T-helper 1 cell treated with Interleukin-12 subunit alpha and Interleukin-12 subunit beta and Interleukin-4 antibody, amounts not matched to agents 30 μg/mL and 1 μg/mL, for 36 hours (primary cell): Measurements from ENCODE around the gene LTBR.

ENCODE experiments used
- H3K27ac Mint-ChIP-seq: one replicate; pipeline ENCODE4 v1.8.0; 2021; ENCODE audit warnings: mild to moderate bottlenecking, mixed read lengths
- H3K27me3 Mint-ChIP-seq: one replicate; pipeline ENCODE4 v1.8.0; 2021; ENCODE audit warnings: low read depth, mixed read lengths
- H3K36me3 Mint-ChIP-seq: one replicate; pipeline ENCODE4 v1.8.0; 2021; ENCODE audit warnings: low read depth, mixed read lengths
- H3K4me1 Mint-ChIP-seq: one replicate; pipeline ENCODE4 v1.8.0; 2021; ENCODE audit warnings: low read depth, mixed read lengths
- H3K4me3 Mint-ChIP-seq: one replicate; pipeline ENCODE4 v1.8.0; 2021; ENCODE audit warnings: mild to moderate bottlenecking, moderate library complexity, mixed read lengths
- H3K9me3 Mint-ChIP-seq: one replicate; pipeline ENCODE4 v1.8.0; 2021; ENCODE audit warnings: mixed read lengths

The LTBR gene

DNA sequence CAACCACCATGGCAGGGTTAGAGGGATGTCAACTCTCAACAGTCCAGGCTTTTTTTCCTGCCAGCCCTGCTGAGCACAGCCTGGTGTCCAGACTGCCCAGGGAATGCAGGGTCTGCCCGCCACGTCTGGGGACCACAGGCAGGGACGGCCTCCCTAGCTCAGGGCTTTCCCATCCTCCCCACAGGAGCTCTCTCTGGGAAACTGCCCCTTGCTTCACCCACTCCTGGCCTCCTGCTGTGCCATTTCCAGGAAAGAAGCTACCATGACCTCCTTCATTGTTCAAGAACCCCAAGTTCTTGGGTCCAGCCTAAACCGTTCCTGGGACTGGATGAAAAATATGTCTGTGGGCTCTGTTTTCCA, 13.4 kb upstream of the LTBR start:
- Mint-ChIP-seq H3K36me3 (no peaks in the 10 kb centered on the region), H3K4me1 (peaks cover 30% of the 10 kb centered on the region), H3K27me3 (no peaks in the 10 kb centered on the region), H3K4me3 (no peak overlapping the region), H3K27ac (no peak overlapping the region), H3K9me3 (no peaks in the 10 kb centered on the region)

DNA sequence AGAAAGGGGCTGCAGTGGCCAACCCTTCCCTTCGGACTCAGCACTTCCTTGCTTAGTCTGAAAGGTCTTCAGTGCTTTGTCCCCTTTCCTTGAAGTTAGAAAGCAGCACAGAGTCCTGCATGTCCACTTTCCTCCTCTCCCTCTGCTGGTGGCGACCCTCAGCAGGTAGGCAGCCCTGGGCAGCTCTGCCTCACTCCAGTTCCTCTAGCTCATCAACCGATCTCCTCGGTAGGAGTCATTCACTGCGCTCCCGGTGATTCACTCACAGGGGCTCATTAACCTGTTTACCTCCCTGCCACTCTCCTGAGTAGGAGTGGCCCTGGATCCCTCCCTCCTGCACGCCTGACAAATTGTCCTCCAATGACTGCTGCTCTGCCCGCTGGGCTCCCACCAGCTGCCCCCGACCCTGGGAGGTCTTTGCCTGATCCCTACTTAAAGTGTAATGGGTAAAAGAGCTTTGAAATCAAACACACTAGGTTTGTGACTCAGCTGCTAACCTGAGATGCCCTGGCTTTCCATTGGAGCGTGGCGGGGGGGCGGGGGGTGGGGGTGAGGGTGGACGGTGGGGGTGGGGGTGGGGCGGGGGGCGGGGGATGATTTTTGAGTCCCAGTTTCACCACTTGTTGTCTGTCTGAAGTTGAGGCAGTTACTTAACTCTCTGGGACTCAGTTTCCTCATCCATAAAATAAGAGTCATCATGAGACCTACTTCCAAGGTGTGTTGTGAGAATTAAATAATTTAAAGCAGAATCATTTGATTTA, 12.8 kb upstream of the LTBR start:
- Mint-ChIP-seq H3K4me1 (peaks cover 32% of the 10 kb centered on the region), H3K27me3 (no peaks in the 10 kb centered on the region), H3K36me3 (no peaks in the 10 kb centered on the region), H3K27ac (no peak overlapping the region), H3K9me3 (no peaks in the 10 kb centered on the region), H3K4me3 (no peak overlapping the region)

DNA sequence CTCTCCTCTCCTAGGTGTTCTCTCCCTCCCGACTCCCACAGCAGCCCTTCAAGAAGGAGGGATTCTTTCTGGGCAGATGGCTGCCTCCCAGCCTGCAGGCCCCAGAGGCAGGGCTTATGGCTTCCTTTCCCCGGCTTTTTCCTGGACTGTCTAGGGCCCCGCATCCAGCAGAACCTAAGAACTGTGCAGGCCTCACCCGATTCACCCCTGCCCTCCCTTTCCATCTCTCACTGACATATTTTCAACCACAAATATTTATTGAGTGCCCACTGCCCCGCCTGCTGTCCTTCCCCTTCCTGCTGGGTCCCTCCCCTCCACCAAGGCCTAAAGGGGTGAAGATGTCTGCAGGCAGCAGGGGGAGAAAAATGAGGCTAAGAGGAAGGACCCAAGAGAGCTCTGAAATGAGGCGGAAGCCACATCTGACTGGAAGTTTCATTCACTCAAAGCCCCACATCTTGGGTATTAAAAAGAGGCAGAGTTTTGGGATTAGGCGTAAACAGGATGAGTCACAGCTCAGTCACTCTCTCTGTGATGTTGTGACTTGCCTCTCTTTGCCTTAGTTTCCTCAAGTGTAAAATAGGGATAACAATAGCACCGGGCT, 11.5 kb upstream of the LTBR start:
- peaks cover 36% of the 10 kb centered on the region for H3K4me1 Mint-ChIP-seq
- no peak overlapping the region for H3K4me3 Mint-ChIP-seq
- no peaks in the 10 kb centered on the region for H3K9me3 Mint-ChIP-seq
- peak overlapping the region; percentile 41 for H3K27ac Mint-ChIP-seq
- no peaks in the 10 kb centered on the region for H3K27me3 Mint-ChIP-seq
- H3K36me3 Mint-ChIP-seq: no peaks in the 10 kb centered on the region

DNA sequence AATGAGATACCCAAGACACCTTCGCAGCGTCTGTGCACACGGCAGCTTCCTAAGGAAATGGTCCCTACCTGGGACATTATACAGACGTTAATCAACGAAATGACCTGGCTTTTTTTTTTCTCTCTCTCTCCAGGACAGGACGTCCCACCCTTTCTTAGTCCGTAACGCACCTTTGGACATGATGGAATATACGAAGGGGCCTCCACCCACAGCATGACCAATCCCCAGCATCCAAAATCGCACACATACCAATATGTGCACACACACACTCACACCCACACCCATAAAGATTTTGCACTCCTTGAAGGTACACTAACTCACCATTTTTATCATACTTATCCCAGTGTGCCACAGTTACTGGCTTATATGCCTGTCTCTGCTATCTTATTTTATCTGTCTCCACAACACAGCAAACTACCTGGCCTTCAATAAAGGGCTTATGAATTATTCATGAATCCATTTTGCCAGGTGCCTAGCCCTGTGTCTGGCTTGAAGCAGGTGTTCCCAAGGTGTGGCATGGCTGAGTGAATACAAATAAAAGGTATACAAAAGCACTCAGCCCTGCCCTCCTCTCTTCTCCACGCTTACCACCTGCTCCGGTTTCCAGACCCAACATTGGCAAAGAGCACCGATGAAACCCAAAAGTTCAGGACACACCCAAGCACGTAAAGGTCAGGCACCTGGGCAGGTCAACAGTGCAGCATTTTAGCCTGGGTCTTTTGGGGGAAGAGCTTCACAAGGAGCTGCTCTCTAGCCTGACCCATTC, 10.8 kb upstream of the LTBR start:
- Mint-ChIP-seq H3K27me3 (no peaks in the 10 kb centered on the region), H3K4me1 (peaks cover 33% of the 10 kb centered on the region), H3K9me3 (no peaks in the 10 kb centered on the region), H3K27ac (no peak overlapping the region), H3K36me3 (no peaks in the 10 kb centered on the region), H3K4me3 (no peak overlapping the region)

DNA sequence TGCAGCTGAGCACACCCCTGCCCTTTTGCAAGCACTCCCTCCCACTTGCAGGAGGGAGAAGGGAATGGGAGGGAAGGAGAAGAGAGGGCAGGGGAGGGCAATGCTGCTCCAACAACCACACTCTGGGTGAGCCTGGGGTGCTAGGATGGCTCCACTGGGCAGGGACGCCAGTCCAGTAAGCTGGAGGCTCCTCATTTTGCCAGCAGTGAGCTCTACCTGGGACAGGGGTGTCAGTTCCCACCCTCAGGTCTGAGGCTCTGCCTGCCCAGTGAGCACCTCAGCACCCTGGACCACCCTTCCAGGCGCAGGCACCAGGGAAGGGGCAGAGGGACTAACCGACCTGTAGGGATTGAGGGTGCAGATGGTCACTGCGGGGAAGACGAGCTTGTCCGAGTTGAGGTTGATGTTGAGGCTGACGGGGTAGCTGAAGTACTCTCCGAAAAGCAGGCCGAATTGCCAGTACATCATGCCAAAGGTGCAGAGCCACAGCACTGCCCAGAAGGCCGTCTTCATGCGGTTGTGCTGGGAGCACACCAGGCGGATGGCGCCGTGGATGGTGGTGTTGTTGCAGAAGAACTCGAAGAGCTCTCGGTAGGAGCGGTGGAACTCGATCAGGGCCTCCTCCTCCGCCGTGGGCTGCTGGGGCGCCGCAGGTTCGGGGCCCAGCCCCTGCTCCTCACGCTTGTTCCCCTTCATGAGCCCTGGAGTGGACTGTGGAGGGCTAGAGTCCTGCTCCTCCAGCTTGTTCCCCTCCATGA, 9.8 kb upstream of the LTBR start:
- H3K4me1 Mint-ChIP-seq: peaks cover 26% of the 10 kb centered on the region
- H3K36me3 Mint-ChIP-seq: no peaks in the 10 kb centered on the region
- H3K27me3 Mint-ChIP-seq: peaks cover 3% of the 10 kb centered on the region
- no peak overlapping the region for H3K27ac Mint-ChIP-seq
- no peaks in the 10 kb centered on the region for H3K9me3 Mint-ChIP-seq
- no peak overlapping the region for H3K4me3 Mint-ChIP-seq

GRCh38 chr12:6374786-6375160, 9.2 kb upstream of the LTBR start:
- no peak overlapping the region for H3K4me3 Mint-ChIP-seq
- no peaks in the 10 kb centered on the region for H3K36me3 Mint-ChIP-seq
- peaks cover 6% of the 10 kb centered on the region for H3K27me3 Mint-ChIP-seq
- H3K27ac Mint-ChIP-seq: no peak overlapping the region
- no peaks in the 10 kb centered on the region for H3K9me3 Mint-ChIP-seq
- peaks cover 26% of the 10 kb centered on the region for H3K4me1 Mint-ChIP-seq

DNA sequence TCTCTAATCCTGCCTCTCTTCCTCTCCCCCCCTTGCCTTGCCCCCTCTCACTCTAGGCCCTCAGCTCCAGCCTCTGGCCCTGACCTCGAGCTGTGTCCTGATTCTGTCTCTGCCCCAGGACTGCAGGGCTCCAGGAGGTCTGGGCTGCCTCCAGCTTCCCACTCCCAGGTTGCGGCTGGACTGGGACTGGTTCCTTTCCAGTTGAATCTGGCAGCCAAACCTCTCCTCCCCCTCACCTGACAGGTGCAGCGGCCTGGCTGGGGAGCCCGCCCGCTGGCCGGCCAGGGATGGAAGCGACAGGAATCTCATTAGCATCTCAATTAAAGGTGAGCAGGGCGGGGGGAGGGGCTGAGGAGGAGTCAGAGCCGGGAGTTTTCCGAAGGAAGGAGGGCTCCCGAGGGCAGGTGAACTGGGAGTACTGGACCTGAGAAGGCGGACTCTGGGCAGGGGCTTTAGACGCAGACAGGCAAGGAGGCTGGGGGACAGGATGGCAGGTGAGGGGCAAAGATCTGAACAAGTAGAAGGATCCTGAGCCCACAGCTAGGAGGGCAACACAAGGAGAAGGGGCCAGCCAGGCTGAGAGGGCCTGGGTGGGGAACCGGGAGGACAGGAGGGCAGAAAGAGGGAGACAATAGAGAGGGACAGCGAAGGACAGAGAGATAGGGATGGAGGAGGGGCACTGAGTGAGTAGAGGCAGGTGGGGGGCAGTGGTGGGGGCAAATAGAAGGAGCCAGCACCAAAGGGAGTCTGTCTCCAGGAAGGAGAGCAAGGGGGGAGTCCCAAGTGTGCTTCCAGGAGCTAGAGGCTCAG, 8.5 kb upstream of the LTBR start, which contains the start of gene SCNN1A:
SCNN1A (minus strand) TSS at position 295 of the 810 bp plus-strand sequence. CDS start 780 bp downstream, outside the sequence.
- peak within 1 kb of the TSS; percentile 40 for H3K4me3 Mint-ChIP-seq

DNA sequence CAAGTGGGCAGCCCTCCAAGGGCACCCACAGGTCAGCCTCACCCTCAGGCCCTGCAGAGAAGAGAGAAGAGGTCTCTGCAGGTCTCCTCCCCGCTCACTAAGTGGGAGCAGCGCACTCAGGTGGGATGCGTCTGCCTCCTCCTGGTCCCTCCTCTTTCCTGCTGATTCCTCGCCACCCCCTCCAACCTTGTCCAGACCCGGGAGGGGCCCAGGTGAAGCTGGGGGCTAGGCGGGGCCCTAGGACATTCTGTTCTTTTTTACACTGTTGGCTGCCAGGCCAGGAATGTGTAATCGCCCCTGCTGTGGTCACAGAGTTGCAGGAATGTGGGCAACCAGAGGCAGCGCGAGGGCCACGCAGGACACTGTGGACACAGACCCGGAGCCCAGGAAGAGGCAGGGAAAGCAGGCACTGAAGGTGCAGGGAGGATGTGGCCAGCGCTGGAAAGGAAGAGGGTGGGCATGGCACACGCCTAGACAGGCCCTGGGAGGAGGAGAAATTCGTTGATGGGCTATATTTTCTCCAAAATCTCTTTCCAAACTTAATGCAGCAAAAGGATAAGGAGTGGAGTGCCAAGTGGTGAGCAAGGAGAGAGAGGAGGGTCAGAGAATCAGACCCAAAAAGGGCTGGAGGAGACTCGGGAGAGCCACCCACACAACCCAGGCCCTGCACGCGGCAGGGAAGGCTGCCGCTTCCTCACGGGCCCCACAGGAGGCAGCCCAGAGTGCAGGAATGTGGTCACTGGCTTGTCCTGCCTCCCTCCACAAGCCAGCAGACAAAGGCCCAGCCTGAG, 7.7 kb upstream of the LTBR start:
- Mint-ChIP-seq H3K4me3 (peak overlapping the region; percentile 40), H3K9me3 (no peaks in the 10 kb centered on the region), H3K36me3 (no peaks in the 10 kb centered on the region), H3K4me1 (peaks cover 23% of the 10 kb centered on the region), H3K27me3 (peaks cover 17% of the 10 kb centered on the region), H3K27ac (peak overlapping the region; percentile 71)

More for the DNA sequence above, 8.5 kb upstream of the LTBR start, which contains the start of gene SCNN1A:
- Mint-ChIP-seq H3K36me3 (no peaks in the 10 kb centered on the region), H3K4me1 (peaks cover 26% of the 10 kb centered on the region), H3K27ac (peak within 1 kb of the TSS; percentile 71), H3K27me3 (peaks cover 9% of the 10 kb centered on the region), H3K9me3 (no peaks in the 10 kb centered on the region)

GRCh38 chr12:6376870-6377666, 6.9 kb upstream of the LTBR start:
- H3K9me3 Mint-ChIP-seq: no peaks in the 10 kb centered on the region
- peaks cover 22% of the 10 kb centered on the region for H3K4me1 Mint-ChIP-seq
- no peak overlapping the region for H3K4me3 Mint-ChIP-seq
- H3K27ac Mint-ChIP-seq: no peak overlapping the region
- no peaks in the 10 kb centered on the region for H3K36me3 Mint-ChIP-seq
- H3K27me3 Mint-ChIP-seq: peaks cover 25% of the 10 kb centered on the region

GRCh38 chr12:6377667-6377994, 6.3 kb upstream of the LTBR start:
- Mint-ChIP-seq H3K9me3 (no peaks in the 10 kb centered on the region), H3K36me3 (no peaks in the 10 kb centered on the region), H3K4me3 (no peak overlapping the region), H3K4me1 (peaks cover 16% of the 10 kb centered on the region), H3K27me3 (peaks cover 30% of the 10 kb centered on the region), H3K27ac (no peak overlapping the region)

- Mint-ChIP-seq H3K9me3 (no peaks in the 10 kb centered on the region), H3K27ac (no peak overlapping the region), H3K27me3 (peaks cover 36% of the 10 kb centered on the region), H3K4me1 (peaks cover 11% of the 10 kb centered on the region), H3K36me3 (no peaks in the 10 kb centered on the region), H3K4me3 (no peak overlapping the region)
Observed at GRCh38 chr12:6378709-6379472, 5.1 kb upstream of the LTBR start.
